Measurements from ENCODE around the gene MYO10.
"Not testable (repeated sequence)": the region's sequence is repeated elsewhere in the genome, so short reads cannot be mapped to it uniquely, and the experiment has no call there.

Gene MYO10

GRCh38 chr5:16773991-16774390, 162.1 kb downstream of the MYO10 start:
- DNase-seq: no peak

DNA sequence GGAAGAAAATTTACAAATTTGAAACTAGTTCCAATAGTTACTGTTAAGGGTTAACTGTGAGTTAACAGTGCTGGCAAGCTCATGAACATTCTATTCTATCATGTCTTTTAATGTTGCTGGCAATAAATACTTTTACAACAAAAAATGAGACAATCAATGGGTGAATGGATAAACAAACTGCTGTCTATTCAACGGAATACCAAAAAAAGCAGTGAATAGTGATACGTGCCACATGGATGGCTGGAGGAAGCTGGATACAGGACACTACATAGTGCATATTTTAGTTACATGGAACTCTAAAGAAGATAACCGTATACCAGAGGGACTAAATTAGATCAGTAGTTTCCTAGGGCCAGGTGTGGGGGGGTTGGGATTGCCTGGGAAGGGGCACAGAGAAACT, 163.5 kb downstream of the MYO10 start:
- DNase-seq: no peak

- no peak for DNase-seq
These were observed 167.9 kb downstream of the MYO10 start for GRCh38 chr5:16768184-16768583.

DNA sequence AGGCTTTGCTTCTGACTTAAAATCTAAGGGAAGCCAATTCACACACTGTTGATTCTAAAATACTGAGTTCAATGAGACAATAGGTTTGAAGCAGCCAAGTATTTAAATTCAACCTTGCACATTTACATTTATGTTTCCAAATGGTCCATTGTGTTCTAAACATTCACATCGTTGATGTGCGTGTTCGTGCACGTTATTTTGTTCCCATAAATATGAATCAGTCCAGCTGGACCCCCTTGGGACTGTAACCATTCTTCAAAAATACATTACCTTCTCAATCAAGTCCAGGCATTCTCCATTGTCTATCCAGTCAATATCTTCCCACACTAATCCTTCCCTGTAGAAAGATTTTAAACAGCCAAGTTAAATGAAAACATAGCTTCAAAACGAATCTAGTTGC, 172.9 kb downstream of the MYO10 start:
- DNase-seq: no peak

DNA sequence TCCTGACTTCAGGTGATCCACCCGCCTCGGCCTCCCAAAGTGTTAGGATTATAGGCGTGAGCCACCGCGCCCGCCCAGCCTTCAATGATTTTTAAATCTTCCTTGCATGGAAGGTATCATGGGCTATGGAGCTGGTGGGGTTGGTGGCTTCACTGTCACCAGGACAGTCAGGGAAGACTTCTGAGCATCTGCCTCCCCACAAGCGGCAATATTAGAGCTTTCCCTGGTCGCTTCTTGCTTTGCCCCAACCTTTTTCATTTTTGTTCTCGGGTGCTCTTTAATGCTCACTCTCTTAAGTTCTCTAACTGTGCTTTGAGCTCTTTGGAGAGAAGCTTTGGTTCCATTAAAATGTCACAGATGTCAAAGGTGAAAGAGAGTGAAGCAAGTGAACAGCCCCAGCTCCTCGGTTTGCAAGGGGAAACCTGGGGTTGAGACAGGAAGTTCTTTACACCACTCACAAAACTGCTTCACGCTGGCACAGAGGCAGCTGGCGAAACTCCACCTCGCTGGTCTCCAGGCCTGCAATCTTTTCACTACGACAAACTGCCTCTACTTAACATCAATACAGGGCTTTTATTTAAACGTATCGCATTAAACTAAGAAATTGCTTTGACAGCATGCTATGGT, 176.8 kb downstream of the MYO10 start:
- DNase-seq: peak; percentile 37

DNA sequence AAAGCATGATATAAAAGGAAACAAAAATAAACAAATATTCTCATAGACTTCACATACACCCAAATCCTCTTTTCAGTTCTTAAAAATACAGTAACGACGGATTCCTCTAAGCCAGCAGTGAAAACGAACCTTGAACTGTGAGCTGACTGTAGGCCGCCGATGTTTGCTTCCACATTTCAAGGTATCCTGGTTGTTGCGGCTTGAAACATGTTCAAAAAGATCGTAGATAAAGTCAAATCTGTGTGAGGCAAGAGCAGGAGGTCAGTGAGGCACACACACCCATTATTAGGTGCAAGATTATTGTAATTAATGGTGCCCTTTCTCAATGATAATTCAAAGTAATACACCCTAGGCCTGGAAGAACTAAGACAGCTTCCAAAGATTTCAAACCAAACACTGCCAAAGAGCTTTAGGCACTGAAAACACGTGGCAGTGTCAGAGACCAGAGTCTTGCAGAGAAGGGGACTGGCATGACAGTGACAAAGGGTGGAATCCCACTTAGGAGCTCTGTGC, 178.0 kb downstream of the MYO10 start:
- DNase-seq: no peak

DNA sequence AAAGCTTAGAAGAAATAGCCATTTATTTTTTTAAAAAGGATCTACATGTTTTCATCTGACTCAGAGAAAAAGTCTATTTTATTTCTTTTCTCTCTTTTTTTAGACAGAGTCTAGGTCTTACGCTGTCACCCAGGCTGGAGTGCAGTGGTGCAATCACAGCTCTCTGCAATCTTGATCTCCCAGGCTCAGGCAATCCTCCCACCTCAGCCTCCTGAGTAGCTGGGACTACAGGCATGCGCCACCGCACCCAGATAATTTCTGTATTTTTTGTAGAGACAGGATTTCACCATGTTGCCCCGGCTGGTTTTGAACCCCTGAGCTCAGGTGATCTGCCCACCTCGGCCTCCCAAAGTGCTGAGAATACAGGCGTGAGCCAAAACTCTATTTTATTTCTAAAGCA, 178.5 kb downstream of the MYO10 start:
- not testable (repeated sequence) for DNase-seq

- no peak for DNase-seq
These were observed 178.9 kb downstream of the MYO10 start for GRCh38 chr5:16757146-16757545.

GRCh38 chr5:16756692-16757091, 179.4 kb downstream of the MYO10 start:
- DNase-seq: no peak

- no peak for DNase-seq
These were observed 180.4 kb downstream of the MYO10 start for GRCh38 chr5:16755641-16756040.

GRCh38 chr5:16754601-16755000, 181.5 kb downstream of the MYO10 start:
- DNase-seq: no peak

- no peak for DNase-seq
These were observed 182.0 kb downstream of the MYO10 start for GRCh38 chr5:16754086-16754485.

GRCh38 chr5:16750445-16750844, 185.6 kb downstream of the MYO10 start:
- no peak for DNase-seq

- DNase-seq: no peak
These were observed 186.5 kb downstream of the MYO10 start for GRCh38 chr5:16749626-16750025.

GRCh38 chr5:16744164-16744880, 191.8 kb downstream of the MYO10 start:
- no peak for DNase-seq

DNA sequence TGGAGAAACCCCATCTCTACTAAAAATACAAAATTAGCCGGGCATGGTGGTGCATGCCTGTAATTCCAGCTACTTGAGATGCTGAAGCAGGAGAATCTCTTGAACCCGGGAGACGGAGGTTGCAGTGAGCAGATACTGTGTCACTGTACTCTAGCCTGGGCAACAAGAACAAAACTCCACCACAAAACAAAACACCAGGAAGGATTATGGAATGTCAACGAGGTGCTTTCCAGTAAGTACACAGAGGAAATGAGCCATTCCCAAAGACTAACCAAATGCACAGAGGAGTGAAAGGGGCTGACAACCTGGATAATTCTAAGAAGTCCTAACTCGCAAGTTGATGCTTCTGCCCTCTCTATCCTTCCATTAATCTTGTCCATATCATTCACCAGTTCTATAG, 193.2 kb downstream of the MYO10 start:
- DNase-seq: no peak

- no peak for DNase-seq
These were observed 195.2 kb downstream of the MYO10 start for GRCh38 chr5:16740811-16741392.

DNA sequence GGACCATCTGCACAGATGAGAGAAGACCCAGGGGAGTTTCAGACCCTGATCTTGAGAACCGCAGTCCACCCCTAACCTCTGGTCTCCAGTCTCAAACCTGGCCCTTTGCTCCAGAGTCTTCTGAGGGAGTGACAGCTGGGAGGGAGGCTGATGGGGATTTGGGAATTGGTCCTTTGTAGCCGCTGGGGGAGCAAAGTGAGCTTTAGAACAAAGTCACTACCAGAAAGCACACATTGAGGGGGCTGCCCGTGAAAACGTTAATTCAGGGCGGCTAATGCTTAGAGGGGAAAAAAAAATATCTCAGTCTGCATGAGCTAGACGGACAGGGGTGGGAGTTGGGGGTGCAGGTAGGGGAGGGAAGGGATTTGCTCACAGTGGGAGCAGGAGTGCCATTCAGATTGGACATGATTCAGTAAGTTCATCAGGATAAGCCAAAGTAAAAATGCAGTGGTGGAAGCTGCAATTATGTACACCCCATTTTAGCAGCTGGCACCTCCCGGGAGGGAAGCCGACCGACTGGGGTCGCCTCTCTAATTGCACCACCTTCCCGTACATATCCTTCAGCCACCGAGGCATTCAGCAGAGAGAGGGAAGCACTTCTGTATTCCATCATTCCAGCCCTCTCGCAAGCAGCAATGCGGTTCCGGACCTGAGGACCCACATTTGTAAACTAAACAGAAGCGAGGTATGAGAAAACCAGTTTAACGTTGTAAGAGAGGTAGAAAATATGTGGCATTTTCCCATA, 195.8 kb downstream of the MYO10 start:
- no peak for DNase-seq

DNA sequence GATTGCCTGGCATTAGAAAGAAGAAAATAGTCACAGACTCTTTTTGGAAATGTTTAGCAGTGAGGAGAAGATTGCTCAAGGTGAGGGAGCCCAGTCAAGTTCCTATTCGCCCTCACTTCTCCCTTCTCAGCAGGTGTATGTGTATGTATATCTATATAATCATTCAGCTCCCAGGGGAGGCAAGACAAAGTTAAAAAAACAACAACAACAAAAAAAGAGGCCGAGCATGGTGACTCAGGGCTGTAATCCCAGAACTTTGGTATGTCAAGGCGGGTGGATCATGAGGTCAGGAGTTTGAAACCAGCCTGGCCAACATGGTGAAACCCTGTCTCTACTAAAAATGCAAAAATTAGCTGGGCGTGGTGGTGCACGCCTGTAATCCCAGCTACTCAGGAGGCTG, 197.7 kb downstream of the MYO10 start:
- DNase-seq: not testable (repeated sequence)

DNA sequence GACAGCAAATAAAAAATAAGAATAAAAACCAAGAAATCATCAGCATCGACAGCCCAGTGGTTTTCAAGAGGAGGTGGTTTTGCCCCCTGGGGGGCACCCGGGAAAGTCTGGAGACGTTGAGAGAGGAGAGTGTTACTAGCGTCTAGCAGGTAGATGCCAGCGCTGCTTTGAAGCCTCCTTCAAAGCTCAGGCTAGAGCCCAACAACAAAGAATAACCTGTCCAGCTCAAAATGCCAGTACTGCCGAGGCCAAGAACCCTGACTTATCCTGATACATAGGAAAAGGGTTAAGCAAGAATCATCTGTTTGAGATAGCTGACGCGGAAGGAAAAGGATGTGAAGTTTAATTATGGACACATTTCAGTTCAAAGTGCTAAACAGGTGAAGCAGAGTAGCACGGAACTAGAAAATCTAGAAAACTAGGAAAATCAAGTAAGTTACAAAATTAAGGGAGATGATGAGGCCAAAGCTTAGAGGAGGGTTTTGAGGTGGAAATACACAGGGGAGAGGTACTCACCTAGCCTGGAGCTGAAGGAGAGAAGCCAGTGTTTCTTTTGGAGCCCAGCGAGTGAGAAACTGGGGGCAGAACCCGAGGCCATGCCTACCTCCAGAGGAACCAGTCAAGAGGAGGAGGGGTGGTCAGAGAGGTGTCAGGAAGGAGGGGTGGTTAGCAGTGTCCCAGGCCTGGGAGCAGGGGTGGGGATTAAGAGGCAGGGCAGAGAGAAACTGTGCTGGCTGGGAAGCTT, 198.3 kb downstream of the MYO10 start:
- no peak for DNase-seq

- DNase-seq: no peak
These were observed 198.9 kb downstream of the MYO10 start for GRCh38 chr5:16737209-16737608.

DNA sequence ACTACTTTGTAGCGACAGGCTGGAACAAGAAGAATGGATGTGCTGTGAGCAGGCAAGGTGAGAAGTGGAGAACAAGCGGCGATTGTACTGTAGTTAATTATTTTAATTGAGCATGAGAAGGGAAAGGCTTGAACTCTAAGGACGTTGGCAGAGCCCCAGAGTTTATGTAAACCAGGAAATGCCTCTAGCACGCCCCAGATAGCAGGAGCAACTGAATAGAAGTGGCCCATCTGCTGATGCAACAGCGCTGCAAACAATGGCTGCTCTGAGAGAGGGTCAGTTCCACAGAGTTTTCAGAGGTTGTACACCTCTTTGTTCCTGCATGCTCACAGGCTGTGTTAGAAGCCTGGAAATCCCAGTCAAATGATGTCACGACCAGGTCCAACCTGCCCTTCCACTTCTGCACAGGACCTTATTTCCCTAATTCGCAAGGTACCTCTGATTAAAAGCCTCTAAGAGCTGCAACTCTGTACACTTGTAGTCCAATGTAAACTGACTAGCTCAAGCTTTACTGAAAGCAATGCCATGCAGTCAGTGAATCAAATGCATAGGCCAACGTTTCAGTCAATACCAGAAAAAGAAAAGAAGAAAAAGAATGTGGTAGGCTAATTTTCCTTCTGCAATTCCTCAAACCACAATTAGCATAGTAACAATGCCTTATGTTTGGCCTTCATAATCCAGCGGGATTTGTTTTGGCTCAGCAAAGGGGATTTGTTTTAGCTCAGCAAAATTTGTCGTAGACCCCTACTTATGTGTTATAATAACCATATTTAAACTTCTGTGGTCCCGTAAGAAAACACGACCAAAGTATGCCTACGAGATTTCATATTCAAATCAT, 199.7 kb downstream of the MYO10 start:
- DNase-seq: no peak

All from CD4-positive, alpha-beta T cell treated with Interleukin-17A for 4 hours (primary cell).